Transverse colon (tissue), 3 donors: ENCODE data around the gene DCUN1D5.

ENCODE experiments used
- POLR2A ChIP-seq: fragments of 450-650 bp; IDR thresholded peaks from one replicate; pipeline ENCODE4 v1.6.1; 2016; ENCODE audit warnings: antibody characterized with exemption, mild to moderate bottlenecking, moderate library complexity
- TF ChIP-seq, protein P1 (sequence below), 5 experiments: fragments of 200-600 bp in 3 of 5; fragments of 450-650 bp in 2 of 5; sonication (generic) in 3 of 5; IDR thresholded peaks; 1 replicate in 2 of 5; 2 replicates in 3 of 5; pipeline ENCODE4 v1.5.1; 2016 to 2017; ENCODE audit warnings: antibody characterized with exemption in 5 of 5, inconsistent platforms in 3 of 5, mild to moderate bottlenecking in 2 of 5, moderate library complexity in 1 of 5

DNA sequence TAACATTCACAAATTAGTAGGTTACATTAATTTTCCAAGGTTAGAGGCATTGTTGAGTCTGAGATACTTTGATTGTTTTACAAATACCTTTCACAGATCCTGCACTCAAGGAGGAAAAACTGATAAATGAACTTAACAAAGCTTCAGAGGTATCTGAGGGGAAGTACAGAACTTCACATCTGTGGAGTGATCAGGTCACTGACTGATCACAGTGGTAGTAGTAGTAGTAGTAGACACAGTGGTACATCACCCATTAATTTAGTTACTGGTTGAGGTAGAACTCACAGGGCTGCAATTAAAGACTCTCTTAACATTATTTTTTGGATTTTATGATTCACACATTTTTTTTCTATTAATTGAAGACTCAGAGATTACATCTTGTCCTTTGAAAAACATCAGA, 56.7 kb downstream of the DCUN1D5 start:
- TF ChIP-seq, protein P1, sequence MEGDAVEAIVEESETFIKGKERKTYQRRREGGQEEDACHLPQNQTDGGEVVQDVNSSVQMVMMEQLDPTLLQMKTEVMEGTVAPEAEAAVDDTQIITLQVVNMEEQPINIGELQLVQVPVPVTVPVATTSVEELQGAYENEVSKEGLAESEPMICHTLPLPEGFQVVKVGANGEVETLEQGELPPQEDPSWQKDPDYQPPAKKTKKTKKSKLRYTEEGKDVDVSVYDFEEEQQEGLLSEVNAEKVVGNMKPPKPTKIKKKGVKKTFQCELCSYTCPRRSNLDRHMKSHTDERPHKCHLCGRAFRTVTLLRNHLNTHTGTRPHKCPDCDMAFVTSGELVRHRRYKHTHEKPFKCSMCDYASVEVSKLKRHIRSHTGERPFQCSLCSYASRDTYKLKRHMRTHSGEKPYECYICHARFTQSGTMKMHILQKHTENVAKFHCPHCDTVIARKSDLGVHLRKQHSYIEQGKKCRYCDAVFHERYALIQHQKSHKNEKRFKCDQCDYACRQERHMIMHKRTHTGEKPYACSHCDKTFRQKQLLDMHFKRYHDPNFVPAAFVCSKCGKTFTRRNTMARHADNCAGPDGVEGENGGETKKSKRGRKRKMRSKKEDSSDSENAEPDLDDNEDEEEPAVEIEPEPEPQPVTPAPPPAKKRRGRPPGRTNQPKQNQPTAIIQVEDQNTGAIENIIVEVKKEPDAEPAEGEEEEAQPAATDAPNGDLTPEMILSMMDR (IDR thresholded peaks at IDR 0.05): no peak
- no peak for TF ChIP-seq POLR2A
